ENCODE results near the gene ZNF497.

Gene ZNF497

GRCh38 chr19:58394821-58395219 lies 32.3 kb upstream of the ZNF497 start:
- DNase-seq (ENCODE audit: low read depth) = no peak

- DNase-seq (ENCODE audit: low read depth) = no peak
Observed at GRCh38 chr19:58393725-58394033, 31.1 kb upstream of the ZNF497 start.

GRCh38 chr19:58392945-58393724 lies 30.6 kb upstream of the ZNF497 start:
- DNase-seq (ENCODE audit: low read depth) = no peak

GRCh38 chr19:58388175-58388526 lies 25.6 kb upstream of the ZNF497 start:
- DNase-seq (ENCODE audit: low read depth) = no peak

- peak; percentile 30 for DNase-seq (ENCODE audit: low read depth)
Observed at GRCh38 chr19:58387338-58388174, 25.0 kb upstream of the ZNF497 start.

GRCh38 chr19:58386576-58387337 lies 24.2 kb upstream of the ZNF497 start, which contains the start of gene RPS5:
Gene RPS5, plus strand, starts transcription at chr19:58387269. Its CDS starts 869 bp downstream, at chr19:58388138.
- DNase-seq (ENCODE audit: low read depth) = peak; percentile 98

GRCh38 chr19:58385891-58386575 lies 23.5 kb upstream of the ZNF497 start:
- DNase-seq (ENCODE audit: low read depth) = no peak

GRCh38 chr19:58385313-58385890 lies 22.9 kb upstream of the ZNF497 start:
- DNase-seq (ENCODE audit: low read depth) = no peak

GRCh38 chr19:58382997-58383603 lies 20.5 kb upstream of the ZNF497 start:
- DNase-seq (ENCODE audit: low read depth) = no peak

GRCh38 chr19:58381460-58382212 lies 19.1 kb upstream of the ZNF497 start:
- DNase-seq (ENCODE audit: low read depth) = no peak

GRCh38 chr19:58380662-58381459 lies 18.3 kb upstream of the ZNF497 start, which contains the start of gene ZNF837:
Gene ZNF837, minus strand, starts transcription at chr19:58381030. Its CDS starts 11,698 bp downstream, at chr19:58369332.
- DNase-seq (ENCODE audit: low read depth) = peak; percentile 100

- DNase-seq (ENCODE audit: low read depth) = no peak
Observed at GRCh38 chr19:58380037-58380661, 17.6 kb upstream of the ZNF497 start.

- DNase-seq (ENCODE audit: low read depth) = no peak
Observed at GRCh38 chr19:58379246-58379645, 16.7 kb upstream of the ZNF497 start.

GRCh38 chr19:58376724-58377123 lies 14.2 kb upstream of the ZNF497 start:
- peak; percentile 38 for DNase-seq (ENCODE audit: low read depth)

- DNase-seq (ENCODE audit: low read depth) = peak; percentile 60
Observed at GRCh38 chr19:58374200-58374599, 11.6 kb upstream of the ZNF497 start.

GRCh38 chr19:58372311-58373133 lies 10.0 kb upstream of the ZNF497 start:
- no peak for DNase-seq (ENCODE audit: low read depth)

- DNase-seq (ENCODE audit: low read depth) = no peak
Observed at GRCh38 chr19:58368561-58369360, 6.2 kb upstream of the ZNF497 start.
